Activated B cell treated with CpG ODN at 0.5 μM for 24 hours (primary cell): ENCODE data around the gene EFCAB13. TPM values are rescaled to one million over a fixed set of nuclear protein-coding genes. Genes with fewer than 3 reads are reported as not detected.

Experiments used
- ATAC-seq: fragments of 200-7000 bp; cut with Tn5 transposase; one replicate; pipeline ENCODE4 v1.10.0; 2021; ENCODE audit warnings: low read depth, mild to moderate bottlenecking, moderate library complexity
- CTCF ChIA-PET: fragments of 350-600 bp; sonication (Branson Sonifier 250); formaldehyde crosslinking; loops from one replicate; lab custom pipeline; 2021; ENCODE audit warnings: antibody characterized with exemption; lab: Charles Lee
- POLR2A ChIA-PET: fragments of 350-600 bp; sonication (Branson Sonifier 250); formaldehyde crosslinking; loops from one replicate; lab custom pipeline; 2021; ENCODE audit warnings: antibody characterized with exemption; lab: Charles Lee
- DNase-seq: peaks from one replicate; pipeline ENCODE4 v3.0.0; 2022
- H3K27ac Mint-ChIP-seq: one replicate; pipeline ENCODE4 v1.8.0; 2020; ENCODE audit warnings: mixed read lengths
- H3K27me3 Mint-ChIP-seq: one replicate; pipeline ENCODE4 v1.8.0; 2021; ENCODE audit warnings: mixed read lengths
- H3K36me3 Mint-ChIP-seq: one replicate; pipeline ENCODE4 v1.8.0; 2021; ENCODE audit warnings: low read depth, mixed read lengths
- H3K4me1 Mint-ChIP-seq: one replicate; pipeline ENCODE4 v1.8.0; 2021; ENCODE audit warnings: mixed read lengths
- H3K4me3 Mint-ChIP-seq: one replicate; pipeline ENCODE4 v1.8.0; 2020; ENCODE audit warnings: mild to moderate bottlenecking, mixed read lengths
- H3K9me3 Mint-ChIP-seq: one replicate; pipeline ENCODE4 v1.8.0; 2020; ENCODE audit warnings: mixed read lengths
- CTCF ChIP-seq: fragments of 200-600 bp; IDR thresholded peaks from one replicate; pipeline ENCODE4 v1.8.0; 2022; ENCODE audit warnings: antibody characterized with exemption, mild to moderate bottlenecking
- intact Hi-C: fragments of 100-400 bp; cut with micrococcal nuclease; formaldehyde crosslinking; loops from one replicate; pipeline ENCODE4 v1.15.1; 2024
- total RNA-seq: library from RNA; stranded (reverse); gene quantifications from 2 replicates; pipeline ENCODE4 v1.2.3, GENCODE V29; 2022

EFCAB13 gene
- total RNA-seq, 1 donor from 2014 or later = 25.4 TPM

DNA sequence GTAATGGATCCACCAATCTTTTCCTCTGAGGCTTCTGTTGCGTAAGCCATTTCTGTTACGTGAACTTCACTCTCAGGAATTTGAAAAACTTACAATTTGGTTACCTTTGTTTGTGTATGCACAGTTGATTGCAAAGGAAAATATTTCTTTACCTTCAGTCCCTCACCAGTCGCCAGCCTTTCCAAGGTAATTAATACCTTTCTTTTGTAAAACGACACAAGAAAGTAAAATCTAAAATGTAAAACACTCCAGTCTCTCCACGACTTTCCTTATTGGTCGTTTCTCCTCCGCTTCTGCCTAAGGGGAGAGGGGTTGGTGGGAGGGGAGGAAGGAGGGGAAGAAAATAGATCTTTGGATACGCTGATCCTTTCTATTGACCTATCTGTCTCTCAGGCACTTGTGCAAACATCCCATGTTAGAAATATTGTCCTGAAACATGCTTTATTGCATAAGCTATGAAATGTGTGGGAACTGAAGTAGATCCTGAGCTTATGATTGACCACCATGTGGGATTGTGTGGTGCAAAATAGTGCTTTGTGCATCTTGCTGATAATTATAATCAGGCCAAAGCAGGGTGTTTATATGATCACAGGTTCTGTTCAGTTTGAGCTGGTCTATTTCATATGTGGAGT is 32.4 kb upstream of the EFCAB13 start:
- DNase-seq = no peak
- Mint-ChIP-seq H3K9me3 (no peaks in the 10 kb centered on the region), H3K27me3 (no peaks in the 10 kb centered on the region), H3K27ac (no peak overlapping the region), H3K36me3 (no peaks in the 10 kb centered on the region), H3K4me1 (peaks cover 52% of the 10 kb centered on the region), H3K4me3 (no peak overlapping the region)
- intact Hi-C loops = no loop called here
- TF ChIP-seq CTCF = no peak
- no peak for ATAC-seq
- ChIA-PET CTCF (no interaction called here), POLR2A (interaction anchor here (0.6 kb wide), 2 partner anchors 18 to 44 kb away, joined by 4 to 5 read pairs; no protein-coding TSS in a partner anchor)

GRCh38 chr17:47292206-47292605 is 31.5 kb upstream of the EFCAB13 start:
- DNase-seq = no peak
- Mint-ChIP-seq H3K4me1 (peaks cover 43% of the 10 kb centered on the region), H3K36me3 (no peaks in the 10 kb centered on the region), H3K9me3 (no peaks in the 10 kb centered on the region), H3K4me3 (no peak overlapping the region), H3K27me3 (no peaks in the 10 kb centered on the region), H3K27ac (no peak overlapping the region)
- no peak for ATAC-seq
- intact Hi-C loops = no loop called here
- ChIA-PET CTCF (no interaction called here), POLR2A (no interaction called here)
- TF ChIP-seq CTCF = no peak

DNA sequence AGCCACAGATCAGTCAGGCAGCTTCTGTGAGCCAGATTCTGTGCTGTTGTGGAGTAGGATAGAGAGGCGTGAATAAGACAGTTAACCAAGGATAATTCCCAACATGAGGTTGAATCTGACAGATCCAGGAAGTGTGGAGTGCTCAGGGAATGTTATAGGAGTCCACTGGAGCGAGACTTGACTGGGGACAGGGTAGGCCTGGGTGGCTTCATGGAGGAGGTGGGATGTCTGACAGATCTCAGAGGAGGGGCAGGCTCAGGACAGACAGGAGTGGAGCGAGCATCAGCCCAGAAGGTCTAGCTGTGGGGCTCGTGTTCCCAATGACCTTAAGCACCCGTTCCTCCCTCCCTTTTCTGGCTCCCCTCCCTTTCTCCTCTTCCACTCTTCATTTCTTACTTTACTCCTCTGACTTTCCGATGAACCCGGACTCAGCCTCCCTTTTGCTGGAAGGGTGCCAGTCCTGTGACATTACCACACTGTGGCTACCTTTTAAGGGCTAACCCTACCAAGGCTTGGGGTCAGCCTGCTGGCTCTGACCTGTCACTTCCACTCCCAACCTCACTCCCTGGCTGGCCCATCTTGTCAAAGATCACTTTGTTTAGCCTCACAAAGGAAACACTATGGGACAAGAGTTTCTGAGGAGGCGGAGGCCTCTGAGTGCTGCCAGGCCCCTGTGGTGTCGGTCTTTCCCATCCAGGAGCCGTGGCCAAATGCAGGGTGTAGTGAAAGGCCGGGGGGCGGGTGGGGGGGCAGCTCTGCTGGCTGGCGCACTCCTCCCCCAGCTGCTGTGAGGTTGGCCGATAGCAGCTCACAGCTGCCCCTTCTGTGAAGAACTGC is 28.5 kb upstream of the EFCAB13 start:
- CTCF ChIA-PET = interaction anchor here (0.9 kb wide), 1 partner anchor 16 kb away, joined by 3 read pairs; no protein-coding TSS in a partner anchor
- H3K27ac Mint-ChIP-seq = peak overlapping the region; percentile 74
- no peak for TF ChIP-seq CTCF
- H3K9me3 Mint-ChIP-seq = no peaks in the 10 kb centered on the region
- no peak overlapping the region for H3K4me3 Mint-ChIP-seq
- DNase-seq (no peak), ATAC-seq (no peak)
- peaks cover 25% of the 10 kb centered on the region for H3K4me1 Mint-ChIP-seq
- POLR2A ChIA-PET = interaction anchor here (0.5 to 1.4 kb wide), 4 partner anchors 28 to 78 kb away, joined by 3 to 8 read pairs (median 3); partner anchors contain the start of genes EFCAB13 and ITGB3
- no peaks in the 10 kb centered on the region for H3K36me3 Mint-ChIP-seq
- H3K27me3 Mint-ChIP-seq = no peaks in the 10 kb centered on the region
- intact Hi-C loops = loop anchor here (2.0 kb wide), 2 partner anchors 16 to 20 kb away; no protein-coding TSS in a partner anchor

DNA sequence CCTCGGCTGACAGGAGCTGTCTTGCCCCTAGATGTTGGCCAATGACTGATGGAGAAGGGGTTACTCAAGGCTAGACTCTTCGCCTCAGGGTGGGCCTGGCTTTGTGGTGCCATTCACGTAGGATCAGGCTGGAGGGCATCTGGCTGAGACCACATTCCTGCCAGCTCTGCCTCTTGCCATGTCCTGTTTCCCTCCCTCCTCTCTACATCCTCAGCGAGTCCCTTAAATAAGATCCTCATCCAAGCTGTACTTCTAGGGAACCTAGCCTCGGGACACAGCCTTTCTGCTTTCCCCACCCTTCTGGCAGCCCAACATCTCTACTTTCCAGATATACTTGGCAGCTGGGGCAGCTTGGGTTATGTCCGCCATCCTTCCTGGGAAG is 27.9 kb upstream of the EFCAB13 start:
- Mint-ChIP-seq H3K27me3 (no peaks in the 10 kb centered on the region), H3K27ac (no peak overlapping the region), H3K4me1 (peaks cover 25% of the 10 kb centered on the region), H3K9me3 (no peaks in the 10 kb centered on the region), H3K36me3 (no peaks in the 10 kb centered on the region), H3K4me3 (no peak overlapping the region)
- TF ChIP-seq CTCF = no peak
- DNase-seq (no peak), ATAC-seq (no peak)
- POLR2A ChIA-PET = interaction anchor here (0.5 to 1.1 kb wide), 3 partner anchors 28 to 78 kb away, joined by 3 to 8 read pairs (median 3); partner anchors contain the start of gene EFCAB13
- CTCF ChIA-PET = interaction anchor here (0.9 kb wide), 1 partner anchor 17 kb away, joined by 3 read pairs; no protein-coding TSS in a partner anchor
- intact Hi-C loops = loop anchor here (2.0 kb wide), 2 partner anchors 17 to 19 kb away; no protein-coding TSS in a partner anchor
